H1 (cell line): Measurements from ENCODE around the gene IKZF5. TPM values are rescaled to one million over a fixed set of nuclear protein-coding genes. Genes with fewer than 3 reads are reported as not detected.

Experiments used
- CTCF ChIA-PET: fragments of 300-600 bp; sonication (Branson Sonifier 250); formaldehyde crosslinking; loops from one replicate; lab custom pipeline; 2021; ENCODE audit not compliant: partially characterized antibody; lab: Charles Lee
- POLR2A ChIA-PET: fragments of 300-600 bp; sonication (Branson Sonifier 250); formaldehyde crosslinking; loops from one replicate; lab custom pipeline; 2021; ENCODE audit warnings: inconsistent platforms; ENCODE audit not compliant: partially characterized antibody; lab: Charles Lee
- DNase-seq, 2 experiments: peaks; one replicate each; pipeline versions ENCODE4 v3.0.0 to v3.0.0-alpha.2; 2010 to 2022; ENCODE audit warnings: low spot score in 2 of 2, low read depth in 1 of 2, mixed read lengths in 1 of 2
- FAIRE-seq: peaks from 2 replicates; lab custom pipeline; 2011; peaks lifted over from hg19 to GRCh38; lab: Jason Lieb, UNC
- H2AFZ ChIP-seq: 2 replicates; pipeline ENCODE4 v1.8.1; 2012; ENCODE audit warnings: low read length, inconsistent platforms
- H2AK5ac ChIP-seq: 2 replicates; pipeline ENCODE4 v1.6.1; 2013; ENCODE audit warnings: low read depth, low read length
- H2BK120ac ChIP-seq: replicated peaks from 2 replicates; pipeline ENCODE3; 2013; ENCODE audit warnings: low read depth, low read length, inconsistent platforms
- H2BK12ac ChIP-seq: 2 replicates; pipeline ENCODE4 v1.6.1; 2013; ENCODE audit warnings: low read depth, low read length
- H2BK15ac ChIP-seq: 2 replicates; pipeline ENCODE4 v1.6.1; 2013; ENCODE audit warnings: low read length
- H2BK20ac ChIP-seq: 2 replicates; pipeline ENCODE4 v1.6.1; 2013; ENCODE audit warnings: low read length
- H2BK5ac ChIP-seq: 2 replicates; pipeline ENCODE4 v1.6.1; 2013; ENCODE audit warnings: low read depth, low read length
- H3K14ac ChIP-seq: 2 replicates; pipeline ENCODE4 v1.6.1; 2013; ENCODE audit warnings: inconsistent platforms; ENCODE audit not compliant: insufficient read length
- H3K18ac ChIP-seq: 2 replicates; pipeline ENCODE4 v1.6.1; 2013; ENCODE audit warnings: low read length; ENCODE audit errors: extremely low read depth
- H3K23ac ChIP-seq: 2 replicates; pipeline ENCODE4 v1.6.1; 2013; ENCODE audit warnings: inconsistent platforms; ENCODE audit not compliant: insufficient read length
- H3K23me2 ChIP-seq: 2 replicates; pipeline ENCODE4 v1.6.1; 2013; ENCODE audit warnings: low read depth, low read length
- H3K27ac ChIP-seq: 2 replicates; pipeline ENCODE4 v1.6.1; 2011; ENCODE audit warnings: low read depth, low read length, inconsistent platforms
- H3K27me3 ChIP-seq, 4 experiments: replicated peaks in 1 of 4; 1 replicate in 1 of 4; 2 replicates in 3 of 4; pipeline versions ENCODE4 v1.6.1 to v1.8.1; 2011 to 2013; ENCODE audit warnings: low read length in 3 of 4, mild to moderate bottlenecking in 3 of 4, inconsistent platforms in 2 of 4, mixed read lengths in 2 of 4, moderate library complexity in 1 of 4; ENCODE audit not compliant: control insufficient read depth in 3 of 4, insufficient read depth in 3 of 4; ENCODE audit errors: extremely low read depth in 1 of 4
- H3K36me3 ChIP-seq, 4 experiments: 2 replicates each; pipeline versions ENCODE4 v1.6.1 to v1.8.1; 2011 to 2013; ENCODE audit warnings: mild to moderate bottlenecking in 4 of 4, low read length in 3 of 4, moderate library complexity in 2 of 4, control low read depth in 1 of 4, inconsistent platforms in 1 of 4; ENCODE audit not compliant: insufficient read depth in 4 of 4, control insufficient read depth in 2 of 4
- H3K4ac ChIP-seq: replicated peaks from 2 replicates; pipeline ENCODE3; 2013; ENCODE audit warnings: low read length, low read depth, mixed read lengths, inconsistent platforms; ENCODE audit not compliant: insufficient read length
- H3K4me1 ChIP-seq, 4 experiments: replicated peaks in 1 of 4; 1 replicate in 1 of 4; 2 replicates in 3 of 4; pipeline versions ENCODE4 v1.6.1 to v1.8.1; 2011 to 2013; ENCODE audit warnings: low read length in 3 of 4, inconsistent platforms in 2 of 4, mixed read lengths in 1 of 4; ENCODE audit not compliant: insufficient read depth in 4 of 4, control insufficient read depth in 3 of 4
- H3K4me2 ChIP-seq, 2 experiments: 2 replicates each; pipeline versions ENCODE4 v1.6.1 to v1.8.1; 2011 to 2013; ENCODE audit warnings: low read depth in 2 of 2, low read length in 2 of 2, control low read depth in 1 of 2, inconsistent platforms in 1 of 2, mild to moderate bottlenecking in 1 of 2; ENCODE audit not compliant: insufficient read depth in 1 of 2
- H3K4me3 ChIP-seq, 4 experiments: fragments of 200-600, 300-600 bp in 1 of 4; sonication (generic), shearing (Covaris generic), sonication (Bioruptor Twin) in 1 of 4; 2 replicates each; pipeline versions ENCODE4 v1.5.1 to v1.8.1; 2011 to 2016; ENCODE audit warnings: low read length in 4 of 4, low read depth in 3 of 4, control low read depth in 2 of 4, inconsistent platforms in 2 of 4, mild to moderate bottlenecking in 2 of 4, mixed read lengths in 1 of 4, moderate library complexity in 1 of 4; ENCODE audit not compliant: insufficient read depth in 2 of 4; ENCODE audit errors: extremely low read depth in 1 of 4
- H3K56ac ChIP-seq: replicated peaks from 2 replicates; pipeline ENCODE3; 2013; ENCODE audit warnings: low read depth, mild to moderate bottlenecking, mixed read lengths, low read length, inconsistent platforms; ENCODE audit not compliant: insufficient read length
- H3K79me1 ChIP-seq: 2 replicates; pipeline ENCODE4 v1.6.1; 2013; ENCODE audit warnings: low read depth, low read length, control low read depth
- H3K79me2 ChIP-seq, 2 experiments: 2 replicates each; pipeline versions ENCODE4 v1.6.1 to v1.8.1; 2012 to 2013; ENCODE audit warnings: low read length in 2 of 2, mild to moderate bottlenecking in 2 of 2, inconsistent platforms in 1 of 2; ENCODE audit not compliant: insufficient read depth in 2 of 2, control insufficient read depth in 1 of 2
- H3K9ac ChIP-seq, 4 experiments: replicated peaks in 1 of 4; 1 replicate in 1 of 4; 2 replicates in 3 of 4; pipeline versions ENCODE4 v1.6.1 to v1.8.1; 2011 to 2013; ENCODE audit warnings: low read depth in 3 of 4, low read length in 3 of 4, control low read depth in 2 of 4, mild to moderate bottlenecking in 2 of 4, moderate library complexity in 2 of 4, inconsistent platforms in 1 of 4; ENCODE audit errors: extremely low read depth in 1 of 4
- H3K9me3 ChIP-seq, 2 experiments: 2 replicates each; pipeline versions ENCODE4 v1.6.1 to v1.8.1; 2012 to 2013; ENCODE audit warnings: mild to moderate bottlenecking in 2 of 2, moderate library complexity in 2 of 2, control low read depth in 1 of 2, inconsistent platforms in 1 of 2, low read depth in 1 of 2, low read length in 1 of 2, mixed read lengths in 1 of 2; ENCODE audit not compliant: insufficient read depth in 2 of 2
- H4K20me1 ChIP-seq, 2 experiments: replicated peaks in 1 of 2; 2 replicates each; pipeline versions ENCODE3 to v1.8.1; 2011 to 2013; ENCODE audit warnings: inconsistent platforms in 2 of 2, low read length in 2 of 2, mild to moderate bottlenecking in 1 of 2; ENCODE audit not compliant: insufficient read depth in 2 of 2, control insufficient read depth in 1 of 2
- H4K5ac ChIP-seq: 2 replicates; pipeline ENCODE4 v1.6.1; 2013; ENCODE audit warnings: low read length, low read depth, mixed read lengths, inconsistent platforms; ENCODE audit not compliant: insufficient read length
- H4K8ac ChIP-seq: 2 replicates; pipeline ENCODE4 v1.8.0; 2013; ENCODE audit warnings: mild to moderate bottlenecking, moderate library complexity, low read length, inconsistent platforms; ENCODE audit not compliant: insufficient read depth; ENCODE audit errors: extremely low read depth
- H4K91ac ChIP-seq: replicated peaks from 2 replicates; pipeline ENCODE3; 2013; ENCODE audit warnings: low read length, mixed read lengths, inconsistent platforms; ENCODE audit not compliant: insufficient read length
- CBX5 ChIP-seq: fragments of 300-800, 300-1000 bp; sonication (generic); IDR thresholded peaks from 2 replicates; pipeline ENCODE4 v1.7.1; 2016; ENCODE audit warnings: antibody characterized with exemption, low read length, low read depth
- CTBP2 ChIP-seq: IDR thresholded peaks from 2 replicates; pipeline ENCODE4 v1.7.0; 2011; ENCODE audit warnings: borderline replicate concordance, mild to moderate bottlenecking, moderate library complexity, mixed read lengths, low read length; ENCODE audit not compliant: insufficient read depth, insufficient read length
- CTCF ChIP-seq, 3 experiments: IDR thresholded peaks; 1 replicate in 2 of 3; 2 replicates in 1 of 3; pipeline versions ENCODE4 v1.5.1 to v1.6.1; 2011; ENCODE audit warnings: low read length in 3 of 3, mild to moderate bottlenecking in 3 of 3, inconsistent platforms in 2 of 3, low read depth in 1 of 3, moderate library complexity in 1 of 3; ENCODE audit not compliant: insufficient read depth in 1 of 3; ENCODE audit errors: control extremely low read depth in 1 of 3
- POLR2A ChIP-seq, 2 experiments: IDR thresholded peaks; 1 replicate in 1 of 2; 2 replicates in 1 of 2; pipeline ENCODE4 v1.6.1; 2011; ENCODE audit warnings: low read depth in 2 of 2, low read length in 2 of 2, mild to moderate bottlenecking in 2 of 2; ENCODE audit errors: control extremely low read depth in 1 of 2
- POU5F1 ChIP-seq: IDR thresholded peaks from 2 replicates; pipeline ENCODE4 v1.6.1; 2011; ENCODE audit warnings: low read depth, mild to moderate bottlenecking, low read length, moderate library complexity
- RFX5 ChIP-seq: IDR thresholded peaks from 2 replicates; pipeline ENCODE4 v1.6.1; 2011; ENCODE audit warnings: low read depth, low read length, improper control_type of control experiment, borderline replicate concordance
- SAP30 ChIP-seq: fragments of 300-600 bp; sonication (generic); IDR thresholded peaks from 2 replicates; pipeline ENCODE4 v1.7.1; 2012; ENCODE audit warnings: low read length, moderate library complexity, mild to moderate bottlenecking, inconsistent platforms; ENCODE audit not compliant: insufficient read depth, insufficient replicate concordance
- SRF ChIP-seq: IDR thresholded peaks from 2 replicates; pipeline ENCODE4 v1.6.1; 2011; ENCODE audit warnings: mild to moderate bottlenecking, low read depth, low read length, moderate library complexity
- TCF12 ChIP-seq: IDR thresholded peaks from 2 replicates; pipeline ENCODE4 v1.6.1; 2011; ENCODE audit warnings: low read depth, mild to moderate bottlenecking, low read length
- TEAD4 ChIP-seq: IDR thresholded peaks from 2 replicates; pipeline ENCODE4 v1.6.1; 2012; ENCODE audit warnings: low read depth, low read length, inconsistent platforms, mixed read lengths
- WGBS, 2 experiments: shearing (Covaris generic) in 1 of 2; methylation state at CpG; one replicate each; pipeline versions ENCODE4 v1.1.6 to v1.1.7; 2013 to 2015; ENCODE audit warnings: low lambda C conversion rate in 2 of 2, mixed read lengths in 2 of 2, inconsistent platforms in 1 of 2, low coverage in 1 of 2, missing lambda C conversion rate in 1 of 2; ENCODE audit not compliant: insufficient replicate concordance in 2 of 2, insufficient coverage in 1 of 2, insufficient read length in 1 of 2; ENCODE audit errors: extremely low coverage in 1 of 2, missing lambda C conversion rate in 1 of 2; 5-methylcytosine and 5-hydroxymethylcytosine counted together
- polyA plus RNA-seq, 7 experiments: library from polyadenylated mRNA; depleted of rRNA in 3 of 7; stranded (reverse) in 5 of 7; unstranded in 2 of 7; fragments of >200 nt in 5 of 7; fragments of 200-250 nt in 2 of 7; gene quantifications; 1 replicate in 5 of 7; 2 replicates in 1 of 7; 4 replicates in 1 of 7; pipeline versions ENCODE4 v1.2.1 to v1.2.3, GENCODE V29; 2011 to 2013; ENCODE audit warnings: missing spikeins in 2 of 7, mixed read lengths in 2 of 7
- total RNA-seq: library from RNA; stranded (reverse); fragmentation: NEBNext Ultra II Directional; extraction: Animal tissue kit (Norgen Biotek cat#: 25700); gene quantifications from 2 replicates; pipeline ENCODE4 v1.2.1, GENCODE V29; 2021

The IKZF5 gene
- total and polyA plus RNA-seq, 2 of the 8 experiments (the other 6 are each of a cell fraction or from before 2014, with no cell fraction given) = 5.2 to 15.3 TPM

- Histone ChIP-seq H2AK5ac (no peak overlapping the region), H3K23ac (no peak overlapping the region), H2BK20ac (no peak overlapping the region), H3K14ac (no peak overlapping the region), H3K18ac (no peak overlapping the region), H3K9me3 (peaks cover 5 to 16% of the 10 kb centered on the region in 2 experiments), H3K4ac (no peak overlapping the region), H3K27me3 (no peaks in the 10 kb centered on the region; a peak in 2 of 7 replicates), H3K36me3 (no peaks in the 10 kb centered on the region), H4K8ac (no peak overlapping the region), H4K91ac (no peak overlapping the region), H4K20me1 (no peaks in the 10 kb centered on the region), H2BK12ac (no peak overlapping the region), H3K79me2 (no peaks in the 10 kb centered on the region), H3K27ac (no peak overlapping the region), H3K56ac (no peak overlapping the region), H2BK15ac (no peak overlapping the region), H3K23me2 (no peaks in the 10 kb centered on the region), H4K5ac (no peak overlapping the region), H3K79me1 (no peaks in the 10 kb centered on the region), H2BK120ac (no peak overlapping the region), H2AFZ (no peak overlapping the region), H3K4me3 (no peak overlapping the region), H2BK5ac (no peak overlapping the region), H3K4me1 (no peaks in the 10 kb centered on the region), H3K9ac (no peak overlapping the region), H3K4me2 (no peak overlapping the region)
- WGBS, 2 experiments = 68% methylated on average over 3 of the region's 3 CpGs; no CpG with 5 or more reads in 1 of the 2 experiments
- ChIA-PET CTCF (interaction anchor here (0.7 kb wide), 1 partner anchor 1661 kb away, joined by 3 read pairs; no protein-coding TSS in a partner anchor), POLR2A (interaction anchor here (1.0 kb wide), 1 partner anchor 18 kb away, joined by 3 read pairs; the partner anchor contains the start of gene PSTK)
- DNase-seq = no peak
- TF ChIP-seq POLR2A (IDR thresholded peaks at IDR 0.05; ENCODE audit: control extremely low read depth in 1 of 2, low read depth in 2 of 2, low read length in 2 of 2) = no peak
- no peak for TF ChIP-seq CTBP2
- no peak for TF ChIP-seq CBX5
- TF ChIP-seq SRF = no peak
- no peak for TF ChIP-seq RFX5
- no peak for TF ChIP-seq CTCF (IDR thresholded peaks at IDR 0.05; ENCODE audit: control extremely low read depth in 1 of 3, insufficient read depth in 1 of 3, low read depth in 1 of 3, low read length in 3 of 3)
- TF ChIP-seq TCF12 = no peak
- TF ChIP-seq SAP30 = no peak
- no peak for TF ChIP-seq POU5F1
- no peak for TF ChIP-seq TEAD4
- FAIRE-seq = no peak
Measured at GRCh38 chr10:122962405-122962804, 46.2 kb downstream of the IKZF5 start.
